GM23248 (cell line): ENCODE data around the gene USP40.

Experiments used
- EZH2 ChIP-seq: fragments of 200-600 bp; sonication (generic); IDR thresholded peaks from 2 replicates; pipeline ENCODE4 v1.6.1; 2018; ENCODE audit warnings: antibody characterized with exemption, mild to moderate bottlenecking; ENCODE audit not compliant: insufficient read depth, poor library complexity, severe bottlenecking
- EZH2phosphoT487 ChIP-seq: fragments of 200-600 bp; sonication (generic); IDR thresholded peaks from 2 replicates; pipeline ENCODE4 v1.6.1; 2018; ENCODE audit warnings: antibody characterized with exemption, moderate library complexity, mild to moderate bottlenecking, low read depth; ENCODE audit not compliant: insufficient read depth

DNA sequence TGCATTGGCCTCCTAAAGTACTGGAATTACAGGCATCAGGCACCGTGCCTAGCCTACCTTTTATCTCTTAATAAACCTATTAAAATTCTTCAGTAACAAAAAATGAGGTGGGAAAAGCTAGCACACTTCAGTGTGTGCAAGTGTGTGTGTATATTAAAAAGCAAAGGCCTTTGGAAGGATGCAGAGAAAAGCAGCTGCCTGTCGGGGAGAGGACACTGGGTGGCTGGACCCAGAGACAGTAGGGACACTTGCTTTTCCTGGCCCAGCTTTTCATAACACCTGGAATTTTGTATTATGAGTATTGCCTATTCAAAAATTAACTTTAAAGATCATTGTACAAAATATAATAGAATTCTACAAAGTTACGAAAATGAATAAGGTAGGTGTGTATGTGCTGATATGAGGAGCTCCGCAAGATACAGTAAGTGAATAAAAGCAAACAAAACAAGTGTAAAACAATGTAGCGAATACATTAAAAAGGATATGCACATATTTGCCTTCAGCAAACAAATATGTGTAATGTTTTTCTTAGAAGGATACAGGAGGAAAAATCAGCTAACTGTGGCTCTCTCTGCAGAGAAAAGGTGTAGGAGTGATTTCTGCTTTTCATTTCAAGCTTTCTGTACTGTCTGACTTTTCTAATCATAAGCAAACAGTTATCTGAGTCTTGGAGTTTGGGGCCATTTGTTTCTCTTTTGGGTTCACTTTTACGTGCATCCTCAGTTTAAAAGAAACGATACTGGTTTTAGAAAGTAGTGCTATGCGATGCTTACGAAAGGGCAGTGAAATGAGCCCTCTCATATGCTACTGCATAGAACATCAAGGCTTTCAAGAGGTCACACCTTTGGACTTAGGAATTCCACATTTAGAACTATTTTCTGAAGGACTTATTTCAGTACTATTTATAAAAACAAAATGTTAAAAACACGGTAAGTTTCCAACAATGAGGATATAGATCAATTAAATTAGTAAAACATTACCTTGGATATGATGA is 70.8 kb downstream of the USP40 start:
- TF ChIP-seq EZH2phosphoT487: no peak
- no peak for TF ChIP-seq EZH2
